Measurements from ENCODE around the gene PPP3CA. TPM values are rescaled to one million over a fixed set of nuclear protein-coding genes. Genes with fewer than 3 reads are reported as not detected.

Gene PPP3CA
- total RNA-seq, 1 experiment from 2014 or later: 31.0 TPM

- ATAC-seq: no peak
- TF ChIP-seq TCF7L2 (IDR thresholded peaks at IDR 0.05; ENCODE audit: low read depth, low read length) (no peak), POLR2AphosphoS5 (IDR thresholded peaks at IDR 0.05; ENCODE audit: low read depth, low read length) (no peak), REST (IDR thresholded peaks at IDR 0.05; ENCODE audit: insufficient read depth in 1 of 2, low read depth in 2 of 2, low read length in 1 of 2) (no peak), SIN3A (IDR thresholded peaks at IDR 0.05; ENCODE audit: borderline replicate concordance, insufficient read depth, low read depth, low read length) (no peak)
- TF ChIP-seq, protein P1, sequence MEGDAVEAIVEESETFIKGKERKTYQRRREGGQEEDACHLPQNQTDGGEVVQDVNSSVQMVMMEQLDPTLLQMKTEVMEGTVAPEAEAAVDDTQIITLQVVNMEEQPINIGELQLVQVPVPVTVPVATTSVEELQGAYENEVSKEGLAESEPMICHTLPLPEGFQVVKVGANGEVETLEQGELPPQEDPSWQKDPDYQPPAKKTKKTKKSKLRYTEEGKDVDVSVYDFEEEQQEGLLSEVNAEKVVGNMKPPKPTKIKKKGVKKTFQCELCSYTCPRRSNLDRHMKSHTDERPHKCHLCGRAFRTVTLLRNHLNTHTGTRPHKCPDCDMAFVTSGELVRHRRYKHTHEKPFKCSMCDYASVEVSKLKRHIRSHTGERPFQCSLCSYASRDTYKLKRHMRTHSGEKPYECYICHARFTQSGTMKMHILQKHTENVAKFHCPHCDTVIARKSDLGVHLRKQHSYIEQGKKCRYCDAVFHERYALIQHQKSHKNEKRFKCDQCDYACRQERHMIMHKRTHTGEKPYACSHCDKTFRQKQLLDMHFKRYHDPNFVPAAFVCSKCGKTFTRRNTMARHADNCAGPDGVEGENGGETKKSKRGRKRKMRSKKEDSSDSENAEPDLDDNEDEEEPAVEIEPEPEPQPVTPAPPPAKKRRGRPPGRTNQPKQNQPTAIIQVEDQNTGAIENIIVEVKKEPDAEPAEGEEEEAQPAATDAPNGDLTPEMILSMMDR (IDR thresholded peaks at IDR 0.05): no peak
- no peaks in the 10 kb centered on the region for H3K27me3 ChIP-seq (ENCODE audit: control insufficient read depth, insufficient read depth, low read length)
- in situ Hi-C loops (cut with HindIII; ENCODE audit: low pct_unique_long_range_greater_than_20kb, low sequenced_read_pairs) (no loop called here), intact Hi-C loops (cut with micrococcal nuclease; ENCODE audit: unreplicated experiment) (no loop called here)
- CTCF ChIA-PET: no interaction called here
- no TSS peak for BruUV-seq (replicated peaks)
- DNase-seq (ENCODE audit: low read depth, low spot score): no peak
- no peaks in the 10 kb centered on the region for H3K9me3 ChIP-seq (ENCODE audit: control insufficient read depth, insufficient read depth, low read depth, low read length)
- H3K36me3 ChIP-seq (ENCODE audit: control insufficient read depth, insufficient read depth, low read length): no peaks in the 10 kb centered on the region
- H3K4me1 ChIP-seq (ENCODE audit: control insufficient read depth, insufficient read depth, low read length): no peaks in the 10 kb centered on the region; the same call in 1 of the 2 replicates
- no peak overlapping the region for H3K4me3 ChIP-seq (ENCODE audit: low read depth in 2 of 2, low read length in 2 of 2)
- POLR2A ChIA-PET: no interaction called here
- H3K27ac ChIP-seq (ENCODE audit: low read length): no peak overlapping the region
Observed at GRCh38 chr4:101158507-101158906, 188.8 kb downstream of the PPP3CA start.

DNA sequence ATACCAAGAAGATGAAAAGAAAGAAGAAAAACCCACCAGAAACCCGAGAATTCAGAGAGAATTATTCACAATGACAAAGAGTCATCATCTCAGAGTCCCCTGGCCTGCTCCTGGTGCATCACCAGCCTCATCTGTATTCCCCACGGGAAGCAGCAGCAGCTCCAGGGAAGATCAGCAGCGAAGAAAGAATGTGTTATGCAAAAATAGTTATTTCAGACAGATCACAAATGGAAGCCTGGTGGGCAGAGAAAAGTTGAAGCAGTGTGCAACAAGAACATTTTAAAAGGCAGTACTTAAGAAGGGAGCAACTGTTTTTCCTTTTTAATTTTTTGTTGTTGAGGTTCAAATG, 189.2 kb downstream of the PPP3CA start:
- CTCF ChIA-PET: no interaction called here
- no peak for ATAC-seq
- Histone ChIP-seq H3K4me3 (ENCODE audit: low read depth in 2 of 2, low read length in 2 of 2) (no peak overlapping the region), H3K36me3 (ENCODE audit: control insufficient read depth, insufficient read depth, low read length) (no peaks in the 10 kb centered on the region), H3K4me1 (ENCODE audit: control insufficient read depth, insufficient read depth, low read length) (no peaks in the 10 kb centered on the region; the same call in 1 of the 2 replicates), H3K9me3 (ENCODE audit: control insufficient read depth, insufficient read depth, low read depth, low read length) (no peaks in the 10 kb centered on the region), H3K27me3 (ENCODE audit: control insufficient read depth, insufficient read depth, low read length) (no peaks in the 10 kb centered on the region), H3K27ac (ENCODE audit: low read length) (no peak overlapping the region)
- POLR2A ChIA-PET: interaction anchor here (0.6 kb wide), 1 partner anchor 13 kb away, joined by 19 read pairs; no protein-coding TSS in a partner anchor
- in situ Hi-C loops (cut with HindIII; ENCODE audit: low pct_unique_long_range_greater_than_20kb, low sequenced_read_pairs): no loop called here
- no peak for TF ChIP-seq SIN3A (IDR thresholded peaks at IDR 0.05; ENCODE audit: borderline replicate concordance, insufficient read depth, low read depth, low read length)
- TF ChIP-seq REST (IDR thresholded peaks at IDR 0.05; ENCODE audit: insufficient read depth in 1 of 2, low read depth in 2 of 2, low read length in 1 of 2): no peak
- no peak for TF ChIP-seq TCF7L2 (IDR thresholded peaks at IDR 0.05; ENCODE audit: low read depth, low read length)
- no peak for TF ChIP-seq POLR2AphosphoS5 (IDR thresholded peaks at IDR 0.05; ENCODE audit: low read depth, low read length)
- TF ChIP-seq, protein P1 (IDR thresholded peaks at IDR 0.05): no peak
- BruUV-seq (replicated peaks): no TSS peak
- DNase-seq (ENCODE audit: low read depth, low spot score): no peak
- intact Hi-C loops (cut with micrococcal nuclease; ENCODE audit: unreplicated experiment): no loop called here
